HG03196 (cell line): ENCODE results near the gene GLCE.
"Not testable (repeated sequence)": the region's sequence is repeated elsewhere in the genome, so short reads cannot be mapped to it uniquely, and the experiment has no call there.

Experiments used
- ATAC-seq: cut with Tn5 transposase; IDR thresholded peaks from one replicate; pipeline ENCODE4 v1.9.1; 2021; ENCODE audit not compliant: unreplicated experiment

The GLCE gene

DNA sequence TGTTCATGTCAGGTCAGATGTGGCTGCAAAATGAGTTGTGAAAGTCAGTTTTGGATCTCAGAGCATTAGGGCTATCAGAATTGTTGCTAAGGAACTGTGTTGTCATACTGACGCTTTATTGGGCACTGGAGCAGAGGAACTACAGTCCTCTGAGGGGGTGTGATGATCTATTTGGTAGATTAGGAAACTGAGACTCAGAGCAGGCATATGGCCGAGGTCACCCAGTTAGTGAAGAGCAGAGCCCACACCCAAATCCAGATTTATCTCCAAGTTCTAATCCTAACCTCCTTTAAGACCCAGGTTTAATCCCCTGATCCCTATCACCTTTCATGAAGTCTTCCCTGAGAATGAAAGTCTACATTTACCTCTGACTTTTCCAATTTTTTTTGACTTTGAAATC is 25.6 kb upstream of the GLCE start:
- no peak for ATAC-seq

DNA sequence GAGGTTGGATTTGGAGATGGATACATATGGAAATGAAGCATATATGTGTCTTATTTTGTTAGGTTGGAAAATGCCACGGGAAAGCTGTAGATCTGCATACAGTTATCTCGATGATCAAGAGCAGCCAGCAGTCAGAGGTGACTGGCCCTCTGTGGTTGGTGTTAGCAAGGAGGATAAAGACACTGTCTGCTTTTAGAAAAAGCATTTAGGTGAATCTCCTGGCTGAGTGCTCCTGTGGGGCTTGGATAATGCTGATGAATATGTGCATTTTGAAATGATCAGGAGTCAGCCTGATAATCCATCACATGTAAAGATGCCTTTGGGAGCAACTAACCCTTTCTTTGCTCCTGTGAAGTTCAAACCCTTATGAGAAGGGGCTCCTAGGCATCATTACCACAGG is 24.9 kb upstream of the GLCE start:
- no peak for ATAC-seq

DNA sequence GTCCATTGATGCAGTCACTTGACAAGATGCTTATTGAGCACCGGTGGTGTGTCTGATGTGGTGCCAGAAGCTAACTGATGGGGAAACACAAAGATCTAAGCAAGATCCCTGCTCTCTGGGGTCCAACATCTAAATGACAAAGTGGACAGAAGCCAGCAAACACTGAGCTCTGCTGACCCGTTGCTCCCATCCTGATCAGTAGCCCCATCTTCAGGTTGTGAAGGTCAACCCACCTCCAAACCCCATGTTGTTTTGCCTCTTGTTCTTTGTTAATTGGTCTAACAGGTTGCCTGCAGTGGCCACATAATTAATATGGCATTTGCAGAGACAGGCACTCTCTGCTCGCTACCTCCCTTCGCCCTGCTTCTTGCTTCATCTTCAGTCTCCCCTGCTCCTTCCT is 21.5 kb upstream of the GLCE start:
- ATAC-seq, result no peak

DNA sequence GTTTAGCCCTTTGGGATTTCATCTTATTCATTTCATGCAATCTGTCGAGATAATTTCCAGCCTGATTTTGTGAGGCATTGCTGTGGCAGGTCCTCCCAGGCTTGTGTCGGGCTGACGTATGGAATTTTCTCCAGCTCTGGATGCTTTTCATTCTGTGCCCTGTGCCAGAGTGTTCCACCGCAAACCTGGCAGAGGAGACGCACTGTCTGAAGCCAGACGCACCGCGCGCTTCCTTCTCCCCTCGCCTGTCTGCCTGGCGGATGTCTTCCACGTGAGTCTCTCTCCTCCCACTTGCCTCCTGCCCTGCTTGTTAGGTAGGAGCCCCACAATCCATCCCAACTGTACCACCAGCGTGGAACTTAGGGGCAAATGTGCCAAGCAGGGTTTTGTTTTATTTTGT is 20.1 kb upstream of the GLCE start:
- no peak for ATAC-seq

DNA sequence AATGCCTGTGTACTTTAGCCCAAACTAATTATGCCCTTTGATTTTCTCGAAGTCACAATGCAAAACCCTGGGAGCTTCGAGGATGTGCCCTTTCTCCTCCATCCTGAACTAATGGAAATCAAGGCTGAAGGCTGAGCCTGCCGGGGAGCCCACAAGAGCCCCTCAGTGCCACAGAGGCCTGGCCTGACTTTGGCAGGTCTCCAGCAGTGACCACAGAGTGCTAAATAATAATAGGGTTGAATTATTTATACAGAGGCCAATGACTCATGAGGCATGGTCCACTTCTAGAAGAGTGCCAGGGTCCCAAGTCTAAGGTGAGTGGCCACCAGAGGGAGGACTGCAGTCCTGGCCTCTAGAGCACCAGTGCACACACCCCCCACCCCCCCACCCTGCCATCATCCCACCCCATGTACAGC is 19.1 kb upstream of the GLCE start:
- ATAC-seq, result no peak

DNA sequence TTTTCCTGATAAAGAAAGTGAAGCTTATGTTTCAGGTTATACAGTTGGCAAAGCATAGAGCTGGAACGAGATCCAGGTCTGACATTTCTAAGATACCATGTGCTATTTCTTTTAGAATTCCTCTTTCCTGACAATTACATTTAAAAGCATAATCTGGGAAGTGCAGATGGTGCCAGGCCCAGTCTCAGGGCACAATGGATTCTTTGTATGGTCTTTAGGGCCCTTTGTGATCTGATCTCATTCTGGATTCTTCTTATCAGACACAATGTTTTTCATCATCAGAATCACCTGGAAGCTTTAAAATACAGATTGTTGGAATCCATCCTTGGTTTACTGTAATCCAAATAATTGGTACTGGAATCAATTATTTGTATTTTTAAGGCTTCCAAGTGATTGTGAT is 18.6 kb upstream of the GLCE start:
- no peak for ATAC-seq

DNA sequence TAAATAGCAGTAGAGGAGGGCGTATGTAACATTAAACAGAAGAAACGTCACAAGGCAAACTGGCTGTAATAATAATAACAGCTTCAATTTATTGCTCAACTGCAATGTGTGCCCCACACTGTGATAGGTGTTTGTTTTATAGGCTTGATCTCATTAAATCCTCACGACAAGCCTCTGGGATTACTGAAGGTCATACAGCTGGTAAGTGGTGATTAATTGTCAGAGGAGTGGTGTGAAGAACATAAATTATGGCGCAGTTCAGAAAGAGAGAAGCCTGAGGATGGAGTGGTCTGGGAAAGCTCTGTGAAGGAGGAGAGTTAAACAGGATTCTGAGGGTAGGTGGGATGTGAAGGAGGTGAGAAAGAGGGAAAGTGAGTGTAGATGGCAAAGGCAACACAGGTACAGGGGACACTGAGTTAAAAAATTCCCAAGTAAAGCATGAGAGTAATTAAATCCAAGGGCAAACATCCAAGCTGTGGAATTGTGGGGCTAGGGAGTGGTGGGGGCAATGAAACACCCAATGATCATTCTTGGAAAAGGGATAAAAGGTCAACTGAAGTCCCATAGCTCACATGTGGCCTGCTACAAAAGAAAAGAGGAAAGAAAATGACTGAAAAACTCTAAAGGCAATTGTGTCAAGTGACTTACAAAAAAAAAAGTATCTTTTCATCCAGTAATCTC is 16.5 kb upstream of the GLCE start:
- no peak for ATAC-seq

DNA sequence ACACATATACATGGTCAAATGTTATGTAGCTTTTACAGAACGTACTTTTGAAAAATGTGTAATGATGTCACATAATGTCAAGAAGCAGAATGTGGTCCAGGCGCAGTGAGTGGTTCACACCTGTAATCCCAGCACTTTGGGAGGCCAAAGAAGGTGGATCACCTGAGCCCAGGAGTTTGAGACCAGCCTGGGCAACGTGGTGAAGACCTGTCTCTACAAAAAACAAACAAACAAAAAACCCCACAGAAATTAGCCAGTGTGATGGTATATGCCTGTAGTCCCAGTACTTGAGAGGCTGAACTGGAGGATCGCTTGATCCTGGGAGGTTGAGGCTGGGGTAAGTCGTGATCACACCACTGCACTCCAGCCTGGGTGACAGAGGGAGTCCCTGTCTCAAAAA is 15.9 kb upstream of the GLCE start:
- ATAC-seq, result no peak

DNA sequence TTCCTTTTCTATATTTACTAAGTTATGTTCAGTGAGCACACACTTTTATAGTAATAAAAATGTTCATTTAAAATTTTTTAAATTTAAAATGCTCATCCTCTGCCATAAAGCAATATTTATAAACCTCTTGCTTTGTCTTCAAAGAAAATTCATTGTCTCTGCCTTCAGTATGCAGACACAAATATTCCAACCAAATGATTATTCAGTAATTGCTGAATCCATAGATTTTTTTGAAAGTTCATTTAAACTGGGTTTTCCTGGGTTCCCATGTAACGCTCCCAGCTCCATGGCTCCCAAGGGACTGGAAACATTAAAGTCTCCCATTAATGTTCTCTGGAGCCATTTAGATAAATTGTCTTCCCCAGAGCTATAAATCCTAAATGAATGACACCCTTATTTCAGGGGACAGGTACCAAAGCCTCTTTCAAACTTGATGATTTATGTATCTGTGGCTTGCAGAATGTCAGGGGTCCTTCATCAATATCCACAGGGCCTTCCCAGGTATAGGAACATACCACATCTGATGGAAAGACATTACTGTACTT is 15.2 kb upstream of the GLCE start:
- no peak for ATAC-seq

DNA sequence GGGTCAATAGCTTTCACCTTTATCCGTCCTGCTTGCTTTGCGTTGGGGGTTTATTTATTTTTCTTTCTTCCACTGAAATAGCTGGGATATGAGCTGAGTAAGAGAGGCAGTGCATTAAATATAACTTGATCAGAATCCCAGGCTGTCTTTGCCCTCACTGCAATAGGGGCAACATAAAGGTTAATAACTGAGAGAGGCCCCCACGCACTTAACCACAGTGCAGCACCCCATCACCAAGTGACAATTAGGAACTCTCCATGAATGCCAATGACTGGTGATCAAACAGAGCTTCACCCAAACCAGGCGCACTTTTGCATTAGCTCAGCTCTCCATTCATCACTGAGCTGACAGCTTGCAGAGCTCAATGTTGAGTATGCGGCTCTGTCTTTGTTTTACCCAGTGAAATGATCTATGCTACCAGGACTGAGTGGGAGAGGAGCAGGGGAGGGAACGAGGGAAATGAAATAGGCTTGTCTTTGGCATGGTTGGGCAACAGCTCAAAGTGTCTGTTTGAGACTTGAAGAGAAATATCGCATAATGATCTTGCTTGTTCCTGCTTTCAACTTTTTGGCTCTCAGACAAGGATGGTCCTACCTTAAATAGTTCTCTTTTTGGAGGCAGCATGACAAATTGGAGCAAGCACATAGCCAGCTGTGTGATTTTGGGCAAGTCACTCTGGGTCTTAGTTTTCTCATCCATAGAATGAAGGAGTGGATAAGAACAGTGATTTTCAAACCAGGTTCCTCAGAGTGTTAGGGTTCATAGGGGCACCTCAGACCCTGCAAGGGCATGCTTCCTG is 14.5 kb upstream of the GLCE start:
- ATAC-seq, result no peak

DNA sequence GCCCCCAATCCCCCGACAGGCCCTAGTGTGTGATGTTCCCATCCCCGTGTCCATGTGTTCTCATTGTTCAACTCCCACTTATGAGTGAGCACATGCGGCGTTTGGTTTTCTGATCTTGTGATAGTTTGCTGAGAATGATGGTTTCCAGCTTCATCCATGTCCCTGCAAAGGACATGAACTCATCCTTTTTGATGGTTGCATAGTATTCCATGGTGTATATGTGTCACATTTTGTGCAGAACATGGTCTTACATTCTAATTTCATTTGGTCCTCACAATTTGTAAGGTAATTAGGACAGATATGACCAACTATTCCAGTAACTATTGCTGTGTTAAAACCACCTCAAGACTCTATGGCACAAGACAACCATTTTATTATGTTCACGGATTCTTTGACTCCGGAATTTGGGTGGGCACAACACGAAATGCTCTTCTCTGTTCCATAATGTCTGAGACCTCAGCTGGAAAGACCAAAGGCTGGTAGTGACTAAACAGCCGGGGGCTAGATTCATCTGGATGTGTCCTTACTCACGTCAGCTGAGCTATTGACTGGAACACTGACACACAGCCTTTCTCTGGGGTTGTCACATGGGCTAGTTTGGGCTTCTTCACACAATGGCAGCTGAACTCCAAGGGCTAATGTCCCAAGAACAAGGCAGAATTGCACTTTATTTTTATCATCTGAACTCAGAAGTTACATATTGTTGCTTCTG is 13.6 kb upstream of the GLCE start:
- ATAC-seq, result no peak

DNA sequence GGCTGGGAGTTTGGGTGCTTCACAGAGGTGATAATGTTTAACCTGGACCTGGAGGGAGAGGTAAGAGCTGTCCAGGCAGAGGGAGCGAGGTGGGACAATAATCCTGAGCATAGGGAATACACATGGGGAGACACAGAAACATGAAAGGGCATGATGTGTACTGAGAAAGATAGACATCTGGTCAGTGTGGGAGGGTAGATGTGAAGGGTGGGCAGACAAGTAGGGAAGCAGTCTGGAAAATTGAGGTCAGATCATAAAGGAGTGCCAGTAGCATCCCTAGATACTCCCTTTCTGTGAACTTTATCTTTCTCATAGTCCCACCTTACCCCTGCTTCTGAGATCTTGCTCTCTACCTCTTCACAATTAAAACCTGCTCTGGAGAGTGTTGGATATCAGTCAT is 12.0 kb upstream of the GLCE start:
- no peak for ATAC-seq

DNA sequence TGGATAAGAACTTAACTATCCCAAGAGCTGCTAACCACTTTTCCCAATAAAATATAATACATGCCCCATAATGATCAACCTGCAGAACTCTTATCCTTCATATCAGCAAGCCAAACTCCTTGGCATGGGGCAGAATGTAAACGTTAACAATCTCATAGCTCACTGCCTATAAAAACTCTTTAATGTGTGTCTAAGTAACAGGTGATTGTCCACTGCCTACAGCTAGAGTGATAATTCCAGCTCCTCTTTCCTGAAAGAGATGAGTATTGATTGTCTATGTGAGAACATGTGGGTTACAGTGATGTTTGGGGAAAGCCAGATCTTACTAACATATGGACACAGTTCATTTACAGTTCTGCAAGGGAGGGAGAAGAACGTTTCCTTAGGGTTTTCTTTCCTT is 11.3 kb upstream of the GLCE start:
- ATAC-seq, result no peak

DNA sequence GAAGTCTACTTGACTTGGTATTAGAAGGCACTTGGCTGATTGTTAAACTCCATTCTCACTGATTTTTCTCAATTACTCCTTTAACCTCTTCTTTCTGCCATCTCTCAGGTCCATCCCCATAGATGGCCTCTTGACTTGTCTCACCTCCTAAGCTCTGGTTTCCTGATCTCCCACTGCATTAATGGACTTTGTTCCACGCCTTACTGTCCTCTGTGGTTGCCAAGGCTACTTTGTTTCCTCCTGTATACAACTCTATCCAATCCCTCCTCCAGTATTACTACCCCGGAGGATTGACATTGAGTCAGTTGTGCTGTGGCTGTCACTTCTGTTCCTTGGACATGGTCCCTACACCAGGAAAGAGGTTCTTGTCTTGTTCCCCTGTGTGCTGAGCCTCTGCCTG is 10.6 kb upstream of the GLCE start:
- no peak for ATAC-seq

DNA sequence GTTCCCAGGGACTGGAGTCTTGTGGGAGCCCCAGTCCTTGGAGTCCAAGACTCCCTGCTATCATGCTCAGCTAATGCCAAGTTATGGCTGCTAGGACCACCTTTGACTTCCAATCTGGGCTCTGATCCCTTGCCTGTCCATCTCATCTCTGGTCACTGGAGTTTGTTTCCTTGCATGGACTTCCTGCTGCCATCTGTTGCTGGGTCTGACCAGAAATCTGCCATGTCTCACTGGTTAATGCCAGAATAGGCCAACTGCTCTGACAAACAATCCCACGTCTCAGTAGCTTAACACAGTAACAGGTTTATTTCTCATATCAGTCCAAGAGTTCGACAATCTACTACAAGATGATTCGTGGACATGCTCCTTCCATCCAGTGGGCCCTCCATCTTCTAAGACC is 10.1 kb upstream of the GLCE start:
- no peak for ATAC-seq

DNA sequence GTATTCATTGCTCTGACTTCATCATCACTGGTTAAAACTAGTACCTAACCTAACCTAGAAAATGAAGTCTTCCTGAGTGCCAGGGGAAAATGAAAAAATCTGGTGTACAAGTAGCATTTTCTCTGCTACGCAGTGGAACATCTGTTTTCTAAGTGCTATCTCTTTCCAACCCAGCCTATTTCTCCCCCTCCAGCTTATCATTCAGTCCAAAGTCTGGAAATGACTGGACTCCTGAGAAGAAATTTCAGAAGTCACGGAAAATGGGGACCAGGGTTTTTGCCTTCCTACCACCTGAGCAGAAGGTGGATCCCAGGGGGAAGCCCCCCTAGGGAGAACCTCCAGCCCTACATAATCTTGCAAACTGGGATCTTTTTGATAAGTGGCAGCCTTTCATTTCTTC is 9.6 kb upstream of the GLCE start:
- no peak for ATAC-seq

DNA sequence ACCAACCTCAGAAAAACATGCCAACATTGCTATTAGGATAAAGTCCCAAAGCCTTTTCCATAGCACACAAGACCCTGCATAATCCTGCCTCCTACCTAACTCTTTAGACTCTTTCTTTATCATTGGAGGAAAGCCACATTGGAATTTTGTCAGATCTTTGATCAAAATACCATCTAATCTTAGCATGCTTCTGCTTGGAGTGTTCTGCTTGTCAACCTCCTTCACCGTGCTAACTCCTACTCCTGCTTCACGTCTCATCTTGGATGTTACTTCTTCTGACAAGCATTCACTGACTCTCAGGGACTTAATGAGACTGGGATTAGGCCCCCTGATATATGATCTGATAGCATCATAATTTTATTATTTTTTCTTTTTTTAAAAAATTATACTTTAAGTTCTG is 7.4 kb upstream of the GLCE start:
- no peak for ATAC-seq

DNA sequence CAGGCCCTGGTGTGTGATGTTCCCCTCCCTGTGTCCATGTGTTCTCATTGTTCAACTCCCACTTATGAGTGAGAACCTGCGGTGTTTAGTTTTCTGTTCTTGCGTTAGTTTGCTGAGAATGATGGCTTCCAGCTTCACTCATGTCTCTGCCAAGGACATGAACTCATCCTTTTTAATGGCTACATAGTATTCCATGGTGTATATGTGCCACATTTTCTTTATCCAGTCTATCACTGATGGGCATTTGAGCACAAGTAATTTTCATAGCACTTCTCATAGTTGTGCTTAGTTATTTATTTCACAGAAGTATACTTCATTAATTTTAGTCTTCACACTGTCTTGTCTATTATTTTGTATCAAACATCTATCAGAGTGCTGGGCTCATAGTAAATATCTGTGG is 6.8 kb upstream of the GLCE start:
- not testable (repeated sequence) for ATAC-seq

DNA sequence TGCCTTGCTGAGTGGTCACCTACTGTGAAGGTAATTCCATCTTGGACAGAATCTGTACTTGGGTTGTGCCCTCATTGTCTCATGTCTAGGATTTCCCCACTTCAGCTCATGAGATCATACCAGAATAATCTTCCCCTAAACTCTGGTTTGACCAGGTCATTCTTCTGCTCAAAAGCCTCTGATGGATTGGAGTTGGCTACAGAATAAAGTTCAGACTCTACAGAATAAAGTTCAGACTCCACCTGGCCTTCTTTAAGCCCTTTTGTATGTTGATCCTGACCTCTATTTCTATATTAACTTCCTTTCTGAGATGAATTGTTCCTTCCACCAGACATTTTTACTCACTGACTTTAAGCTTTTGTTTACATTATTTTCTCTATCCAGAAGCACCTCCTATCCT is 6.4 kb upstream of the GLCE start:
- ATAC-seq, result no peak

DNA sequence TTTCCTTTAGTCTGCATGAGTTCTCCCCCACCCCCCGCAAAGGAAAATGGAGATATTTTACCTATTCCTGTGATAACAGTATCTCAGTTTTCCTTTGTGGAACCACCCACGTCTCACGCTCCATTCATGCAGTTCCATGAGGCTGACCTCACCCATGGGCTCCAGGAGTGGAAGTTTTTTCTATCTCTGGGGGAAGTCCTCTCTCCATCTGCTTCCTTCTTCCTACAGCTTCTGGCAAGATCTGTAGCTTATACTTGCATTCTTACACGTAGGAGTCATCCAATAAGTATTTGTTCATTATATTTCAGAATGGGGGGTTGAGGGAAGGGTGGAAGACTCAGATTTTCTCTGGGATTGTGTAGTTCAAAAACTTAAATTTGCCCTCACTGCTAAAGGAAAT is 5.8 kb upstream of the GLCE start:
- no peak for ATAC-seq

DNA sequence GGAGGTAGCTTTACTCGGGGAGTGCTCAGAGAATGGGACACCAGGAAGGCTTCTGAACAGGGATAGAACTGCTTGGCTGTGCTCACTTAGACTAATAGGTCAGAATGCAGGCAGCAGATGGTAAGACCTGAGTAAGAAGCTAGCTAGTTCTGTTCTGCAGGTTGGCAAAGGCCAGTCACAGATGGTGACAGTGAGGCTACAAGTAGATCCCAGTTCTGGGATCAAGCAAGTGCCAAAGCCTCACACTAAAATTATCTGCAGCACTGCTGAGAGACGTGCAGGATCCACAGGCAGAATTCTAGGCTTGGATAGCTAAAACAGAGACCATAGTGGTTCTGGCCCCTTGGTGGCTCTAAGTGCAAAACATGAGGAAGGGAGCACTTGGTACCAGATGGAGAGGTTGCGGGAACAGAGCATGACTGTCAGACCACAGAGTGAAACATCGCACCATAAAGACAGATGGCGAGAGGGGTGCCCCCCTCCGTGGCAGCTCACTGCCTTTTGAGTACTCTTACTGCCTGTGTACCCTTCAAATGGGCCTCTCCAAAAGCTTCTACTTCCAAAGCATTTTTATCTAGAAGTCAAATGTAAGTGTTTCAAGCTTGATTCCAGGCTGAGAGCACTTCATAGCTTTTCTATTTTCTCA is 3.6 kb upstream of the GLCE start:
- ATAC-seq, result no peak
